Activated CD4-positive, alpha-beta T cell treated with anti-CD3 and anti-CD28 coated beads, Interleukin-2, amount 50 U/mL, for 16 hours (primary cell): ENCODE data around the gene CACNA1C.

Experiments
- DNase-seq: peaks from one replicate; pipeline ENCODE4 v3.0.0-alpha.2; 2020

Gene CACNA1C

GRCh38 chr12:2378835-2379330, 326.1 kb downstream of the CACNA1C start:
- peak; percentile 53 for DNase-seq

GRCh38 chr12:2380946-2381345, 328.2 kb downstream of the CACNA1C start:
- DNase-seq: no peak

- no peak for DNase-seq
These were observed 329.8 kb downstream of the CACNA1C start for GRCh38 chr12:2382370-2383155.

- DNase-seq: no peak
These were observed 330.7 kb downstream of the CACNA1C start for GRCh38 chr12:2383325-2384028.

GRCh38 chr12:2384029-2384386, 331.2 kb downstream of the CACNA1C start:
- DNase-seq: no peak

- no peak for DNase-seq
These were observed 332.0 kb downstream of the CACNA1C start for GRCh38 chr12:2384533-2385351.

- no peak for DNase-seq
These were observed 332.7 kb downstream of the CACNA1C start for GRCh38 chr12:2385529-2385928.

GRCh38 chr12:2386566-2386965, 333.8 kb downstream of the CACNA1C start:
- no peak for DNase-seq

- peak; percentile 82 for DNase-seq
These were observed 334.5 kb downstream of the CACNA1C start for GRCh38 chr12:2387103-2387834.

- DNase-seq: no peak
These were observed 336.4 kb downstream of the CACNA1C start for GRCh38 chr12:2389079-2389790.

- no peak for DNase-seq
These were observed 337.3 kb downstream of the CACNA1C start for GRCh38 chr12:2390133-2390532.

GRCh38 chr12:2390850-2391390, 338.1 kb downstream of the CACNA1C start:
- no peak for DNase-seq

GRCh38 chr12:2391740-2392331, 339.0 kb downstream of the CACNA1C start:
- no peak for DNase-seq

GRCh38 chr12:2393016-2393415, 340.2 kb downstream of the CACNA1C start:
- no peak for DNase-seq

- DNase-seq: no peak
These were observed 341.2 kb downstream of the CACNA1C start for GRCh38 chr12:2393996-2394395.

GRCh38 chr12:2395354-2395977, 342.7 kb downstream of the CACNA1C start:
- DNase-seq: peak; percentile 33

- DNase-seq: no peak
These were observed 343.7 kb downstream of the CACNA1C start for GRCh38 chr12:2396448-2396871.

- DNase-seq: no peak
These were observed 344.7 kb downstream of the CACNA1C start for GRCh38 chr12:2397356-2398045.

GRCh38 chr12:2401040-2401439, 348.3 kb downstream of the CACNA1C start:
- DNase-seq: no peak

GRCh38 chr12:2402073-2402579, 349.3 kb downstream of the CACNA1C start:
- no peak for DNase-seq
